HEK293 (cell line): Measurements from ENCODE around the gene CSNK1G2.

ENCODE experiments used
- CTCF ChIA-PET: fragments of 350-600 bp; formaldehyde crosslinking; extraction: SDS; loops from one replicate; lab custom pipeline; 2021; ENCODE audit warnings: antibody characterized with exemption; lab: Yijun Ruan, JAX
- POLR2A ChIA-PET: fragments of 300-600 bp; formaldehyde crosslinking; extraction: SDS; loops from one replicate; lab custom pipeline; 2020; ENCODE audit warnings: antibody characterized with exemption, inconsistent platforms; lab: Yijun Ruan, JAX
- H3K27ac ChIP-seq: fragments of 200-500 bp; sonication (Bioruptor generic); 2 replicates; pipeline ENCODE4 v1.5.1; 2014; ENCODE audit warnings: low read depth, low read length, control low read depth, inconsistent platforms; ENCODE audit errors: extremely low read depth
- H3K36me3 ChIP-seq, 2 experiments: fragments of 200-500 bp in 1 of 2; sonication (Bioruptor generic) in 1 of 2; 1 replicate in 1 of 2; 2 replicates in 1 of 2; pipeline ENCODE4 v1.5.1; 2014 to 2017; ENCODE audit warnings: inconsistent platforms in 2 of 2, low read length in 2 of 2; ENCODE audit not compliant: control insufficient read depth in 2 of 2, insufficient read depth in 1 of 2
- H3K4me1 ChIP-seq: fragments of 200-500 bp; sonication (Bioruptor generic); 2 replicates; pipeline ENCODE4 v1.5.1; 2014; ENCODE audit warnings: mild to moderate bottlenecking, low read length, inconsistent platforms; ENCODE audit not compliant: control insufficient read depth, insufficient read depth
- H3K4me3 ChIP-seq: 2 replicates; pipeline ENCODE4 v1.5.1; 2011; ENCODE audit warnings: low read depth, mild to moderate bottlenecking, control low read depth, low read length, moderate library complexity
- H3K9me3 ChIP-seq: fragments of 200-500 bp; sonication (Bioruptor generic); 2 replicates; pipeline ENCODE4 v1.5.1; 2014; ENCODE audit warnings: low read depth, low read length, inconsistent platforms; ENCODE audit not compliant: control insufficient read depth, insufficient read depth
- EGR2 ChIP-seq: fragments of 450-650 bp; formaldehyde crosslinking; IDR thresholded peaks from 2 replicates; pipeline ENCODE4 v1.5.1; 2016; ENCODE audit warnings: low read depth, missing biosample characterization, missing genetic modification characterization
- GLI4 ChIP-seq: fragments of 450-650 bp; formaldehyde crosslinking; IDR thresholded peaks from 2 replicates; pipeline ENCODE4 v1.5.1; 2016; ENCODE audit warnings: missing biosample characterization, missing genetic modification characterization
- GLIS2 ChIP-seq: fragments of 450-650 bp; formaldehyde crosslinking; IDR thresholded peaks from 2 replicates; pipeline ENCODE4 v1.5.1; 2016; ENCODE audit warnings: missing biosample characterization, missing genetic modification characterization
- KLF1 ChIP-seq: fragments of 450-650 bp; formaldehyde crosslinking; IDR thresholded peaks from 2 replicates; pipeline ENCODE4 v1.5.1; 2016; ENCODE audit warnings: missing biosample characterization, missing genetic modification characterization
- KLF10 ChIP-seq: fragments of 450-650 bp; IDR thresholded peaks from 2 replicates; pipeline ENCODE4 v1.5.1; 2018; ENCODE audit warnings: missing biosample characterization, mild to moderate bottlenecking, missing genetic modification characterization
- KLF17 ChIP-seq: fragments of 450-650 bp; formaldehyde crosslinking; IDR thresholded peaks from 2 replicates; pipeline ENCODE4 v1.5.1; 2016; ENCODE audit warnings: missing biosample characterization, missing genetic modification characterization
- KLF8 ChIP-seq: fragments of 450-650 bp; formaldehyde crosslinking; IDR thresholded peaks from 2 replicates; pipeline ENCODE4 v1.5.1; 2016; ENCODE audit warnings: missing biosample characterization, missing genetic modification characterization
- KLF9 ChIP-seq: fragments of 450-650 bp; formaldehyde crosslinking; IDR thresholded peaks from 2 replicates; pipeline ENCODE4 v1.5.1; 2016; ENCODE audit warnings: missing biosample characterization, missing genetic modification characterization, low read depth
- PBX3 ChIP-seq: sonication (generic); formaldehyde crosslinking; IDR thresholded peaks from 2 replicates; pipeline ENCODE4 v1.8.1; 2022; ENCODE audit warnings: mild to moderate bottlenecking, moderate library complexity, missing genetic modification reagents
- SP7 ChIP-seq: fragments of 450-650 bp; formaldehyde crosslinking; IDR thresholded peaks from 2 replicates; pipeline ENCODE4 v1.5.1; 2016; ENCODE audit warnings: missing biosample characterization, missing genetic modification characterization
- WT1 ChIP-seq: fragments of 450-650 bp; formaldehyde crosslinking; IDR thresholded peaks from 2 replicates; pipeline ENCODE4 v1.5.1; 2016; ENCODE audit warnings: missing biosample characterization, missing genetic modification characterization
- ZFHX2 ChIP-seq: fragments of 450-650 bp; formaldehyde crosslinking; conservative IDR thresholded peaks from 2 replicates; pipeline ENCODE4 v1.5.1; 2016; ENCODE audit warnings: missing biosample characterization, missing genetic modification characterization
- ZIC2 ChIP-seq: fragments of 450-650 bp; formaldehyde crosslinking; IDR thresholded peaks from 2 replicates; pipeline ENCODE4 v1.5.1; 2016; ENCODE audit warnings: missing biosample characterization, missing genetic modification characterization
- ZNF112 ChIP-seq: fragments of 450-650 bp; formaldehyde crosslinking; IDR thresholded peaks from 2 replicates; pipeline ENCODE4 v1.5.0; 2017; ENCODE audit warnings: missing biosample characterization, missing genetic modification characterization
- ZNF138 ChIP-seq: fragments of 450-650 bp; formaldehyde crosslinking; IDR thresholded peaks from 2 replicates; pipeline ENCODE4 v1.5.1; 2016; ENCODE audit warnings: missing biosample characterization, missing genetic modification characterization, borderline replicate concordance
- ZNF223 ChIP-seq: fragments of 450-650 bp; formaldehyde crosslinking; IDR thresholded peaks from 2 replicates; pipeline ENCODE4 v1.5.1; 2016; ENCODE audit warnings: missing biosample characterization, missing genetic modification characterization
- ZNF488 ChIP-seq: fragments of 450-650 bp; formaldehyde crosslinking; IDR thresholded peaks from 2 replicates; pipeline ENCODE4 v1.5.1; 2016; ENCODE audit warnings: missing biosample characterization, missing genetic modification characterization
- ZNF501 ChIP-seq: fragments of 450-650 bp; formaldehyde crosslinking; IDR thresholded peaks from 2 replicates; pipeline ENCODE4 v1.5.1; 2016; ENCODE audit warnings: missing biosample characterization, missing genetic modification characterization
- ZNF560 ChIP-seq: fragments of 450-650 bp; formaldehyde crosslinking; IDR thresholded peaks from 2 replicates; pipeline ENCODE4 v1.5.1; 2017; ENCODE audit warnings: missing biosample characterization, missing genetic modification characterization, borderline replicate concordance
- ZNF600 ChIP-seq: fragments of 450-650 bp; formaldehyde crosslinking; IDR thresholded peaks from 2 replicates; pipeline ENCODE4 v1.5.1; 2016; ENCODE audit warnings: missing biosample characterization, missing genetic modification characterization
- ZNF629 ChIP-seq: fragments of 450-650 bp; formaldehyde crosslinking; IDR thresholded peaks from 2 replicates; pipeline ENCODE4 v1.5.1; 2017; ENCODE audit warnings: missing biosample characterization, missing genetic modification characterization
- ZNF654 ChIP-seq: fragments of 450-650 bp; formaldehyde crosslinking; IDR thresholded peaks from 2 replicates; pipeline ENCODE4 v1.5.1; 2016; ENCODE audit warnings: low read depth, missing biosample characterization, missing genetic modification characterization
- ZNF660 ChIP-seq: fragments of 450-650 bp; IDR thresholded peaks from 2 replicates; pipeline ENCODE4 v1.5.1; 2018; ENCODE audit warnings: missing biosample characterization, mild to moderate bottlenecking, missing genetic modification characterization
- ZNF768 ChIP-seq: fragments of 450-650 bp; formaldehyde crosslinking; IDR thresholded peaks from 2 replicates; pipeline ENCODE4 v1.5.1; 2018; ENCODE audit warnings: missing biosample characterization, mild to moderate bottlenecking, missing genetic modification characterization
- ZNF791 ChIP-seq: fragments of 450-650 bp; formaldehyde crosslinking; IDR thresholded peaks from 2 replicates; pipeline ENCODE4 v1.5.1; 2016; ENCODE audit warnings: missing biosample characterization, missing genetic modification characterization
- ZXDB ChIP-seq: fragments of 450-650 bp; formaldehyde crosslinking; IDR thresholded peaks from 2 replicates; pipeline ENCODE4 v1.5.1; 2016; ENCODE audit warnings: missing biosample characterization, missing genetic modification characterization
- TF ChIP-seq, protein P1 (sequence below): fragments of 450-650 bp; formaldehyde crosslinking; IDR thresholded peaks from 2 replicates; pipeline ENCODE4 v1.5.1; 2016; ENCODE audit warnings: missing biosample characterization, missing genetic modification characterization
- TF ChIP-seq, protein P2 (sequence below): fragments of 450-650 bp; formaldehyde crosslinking; IDR thresholded peaks from 2 replicates; pipeline ENCODE4 v1.5.1; 2017; ENCODE audit warnings: missing biosample characterization, missing genetic modification characterization

Gene CSNK1G2

GRCh38 chr19:1954532-1954933 lies 13.6 kb downstream of the CSNK1G2 start (continued):
- TF ChIP-seq ZNF560 (tag by site-specific recombination) (no peak), ZNF629 (tag by site-specific recombination) (peak; percentile 68), ZNF660 (no peak), ZXDB (tag by site-specific recombination) (peak; percentile 43; the same call in 1 of the 2 replicates)

DNA sequence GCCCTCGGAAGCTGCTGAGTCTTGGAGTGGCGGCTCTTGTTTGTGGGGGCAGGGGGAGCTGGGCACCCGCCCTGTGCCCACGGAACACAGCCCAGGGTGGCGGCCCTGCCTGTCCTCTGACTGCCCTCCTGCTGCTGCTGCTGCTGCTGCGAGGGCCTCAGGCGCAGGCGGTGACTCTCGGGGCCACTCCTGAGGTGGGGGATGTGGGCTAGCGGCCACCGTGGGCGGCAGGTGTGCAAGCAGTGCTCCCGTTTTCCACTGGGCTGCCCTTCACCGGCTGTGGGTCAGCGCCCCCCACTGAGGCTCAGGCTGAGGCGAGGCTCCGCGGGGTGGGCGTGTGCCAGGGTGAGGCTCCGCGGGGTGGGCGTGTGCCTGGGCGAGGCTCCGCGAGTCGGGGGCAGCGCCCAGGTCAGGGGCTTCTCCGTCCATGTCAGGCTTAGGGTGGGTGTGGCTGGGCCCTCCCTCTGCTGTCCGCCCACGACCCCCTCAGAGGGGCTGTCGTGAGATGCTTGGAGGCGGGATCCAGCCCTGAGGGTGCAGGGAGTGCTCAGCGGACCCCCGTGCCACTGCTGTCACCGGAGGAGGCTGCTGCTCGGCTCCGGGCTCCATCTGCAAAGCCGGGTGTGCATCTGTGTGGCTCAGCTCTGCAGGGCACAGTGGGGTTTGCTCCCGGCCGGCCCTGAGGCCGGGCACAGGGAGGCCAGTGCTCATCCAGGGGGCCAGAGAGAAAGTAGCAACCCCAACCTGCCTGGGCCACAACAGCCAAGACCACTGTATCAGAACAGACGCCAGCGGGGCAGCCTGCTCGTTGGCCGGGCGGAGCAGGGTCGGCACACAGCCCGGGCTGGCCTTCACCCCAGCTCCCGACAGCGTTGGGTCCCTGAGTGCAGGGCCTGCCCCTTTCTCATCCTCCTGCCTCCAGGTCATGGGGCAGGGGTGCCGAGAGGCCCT lies 14.5 kb downstream of the CSNK1G2 start:
- TF ChIP-seq KLF17, result peak; percentile 80; the same call in 1 of the 2 replicates
- 0 out of 2 replicates have a peak, but pooled peaks have one; percentile 32 for TF ChIP-seq KLF10 (tag by site-specific recombination)
- TF ChIP-seq, protein P1, sequence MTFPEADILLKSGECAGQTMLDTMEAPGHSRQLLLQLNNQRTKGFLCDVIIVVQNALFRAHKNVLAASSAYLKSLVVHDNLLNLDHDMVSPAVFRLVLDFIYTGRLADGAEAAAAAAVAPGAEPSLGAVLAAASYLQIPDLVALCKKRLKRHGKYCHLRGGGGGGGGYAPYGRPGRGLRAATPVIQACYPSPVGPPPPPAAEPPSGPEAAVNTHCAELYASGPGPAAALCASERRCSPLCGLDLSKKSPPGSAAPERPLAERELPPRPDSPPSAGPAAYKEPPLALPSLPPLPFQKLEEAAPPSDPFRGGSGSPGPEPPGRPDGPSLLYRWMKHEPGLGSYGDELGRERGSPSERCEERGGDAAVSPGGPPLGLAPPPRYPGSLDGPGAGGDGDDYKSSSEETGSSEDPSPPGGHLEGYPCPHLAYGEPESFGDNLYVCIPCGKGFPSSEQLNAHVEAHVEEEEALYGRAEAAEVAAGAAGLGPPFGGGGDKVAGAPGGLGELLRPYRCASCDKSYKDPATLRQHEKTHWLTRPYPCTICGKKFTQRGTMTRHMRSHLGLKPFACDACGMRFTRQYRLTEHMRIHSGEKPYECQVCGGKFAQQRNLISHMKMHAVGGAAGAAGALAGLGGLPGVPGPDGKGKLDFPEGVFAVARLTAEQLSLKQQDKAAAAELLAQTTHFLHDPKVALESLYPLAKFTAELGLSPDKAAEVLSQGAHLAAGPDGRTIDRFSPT (tag by site-specific recombination), result 0 out of 2 replicates have a peak, but pooled peaks have one; percentile 9
- 0 out of 2 replicates have a peak, but pooled peaks have one; percentile 27 for TF ChIP-seq SP7 (tag by site-specific recombination)
- TF ChIP-seq GLIS2, result 0 out of 2 replicates have a peak, but pooled peaks have one; percentile 8
- peak; percentile 95 for TF ChIP-seq ZFHX2 (tag by site-specific recombination)
- TF ChIP-seq KLF8 (tag by site-specific recombination), result peak; percentile 89
- TF ChIP-seq WT1 (tag by site-specific recombination), result no peak
- TF ChIP-seq KLF9 (tag by site-specific recombination), result peak; percentile 62; the same call in 1 of the 2 replicates
- peak; percentile 92 for TF ChIP-seq EGR2 (tag by site-specific recombination)
- TF ChIP-seq ZNF223 (tag by site-specific recombination), result no peak
- TF ChIP-seq KLF1 (tag by site-specific recombination), result peak; percentile 100
- TF ChIP-seq ZNF112 (tag by site-specific recombination), result no peak
- TF ChIP-seq ZIC2 (tag by site-specific recombination), result peak; percentile 55
- TF ChIP-seq GLI4 (tag by site-specific recombination), result no peak
- no peaks in the 10 kb centered on the region for H3K4me1 ChIP-seq
- H3K27ac ChIP-seq, result no peak overlapping the region
- no peak overlapping the region for H3K4me3 ChIP-seq
- peaks cover 0 to 21% of the 10 kb centered on the region in 2 experiments; a peak in 2 of 3 replicates for H3K36me3 ChIP-seq
- ChIA-PET CTCF (no interaction called here), POLR2A (no interaction called here)
- no peaks in the 10 kb centered on the region for H3K9me3 ChIP-seq

DNA sequence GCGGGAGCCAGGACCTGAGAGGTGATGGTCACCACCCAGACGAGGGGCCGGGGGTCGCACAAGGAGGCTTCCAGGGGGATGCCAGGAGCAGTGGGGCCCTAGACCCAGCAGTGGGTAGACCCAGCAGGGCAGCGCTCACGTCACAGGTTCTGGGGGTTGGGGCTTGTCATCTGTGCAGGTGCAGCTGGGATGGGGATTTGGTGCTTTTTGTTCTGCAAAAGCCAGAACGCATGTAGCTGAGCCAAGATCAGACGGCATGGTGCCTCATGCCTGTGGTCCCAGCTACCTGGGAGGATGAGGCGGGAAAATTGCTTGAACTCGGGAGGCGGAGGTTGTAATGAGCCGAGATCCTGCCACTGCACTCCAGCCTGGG lies 15.1 kb downstream of the CSNK1G2 start:
- ChIA-PET POLR2A (no interaction called here), CTCF (no interaction called here)
- H3K9me3 ChIP-seq, result no peaks in the 10 kb centered on the region
- no peaks in the 10 kb centered on the region for H3K4me1 ChIP-seq
- H3K36me3 ChIP-seq, result peaks cover 0 to 18% of the 10 kb centered on the region in 2 experiments; a peak in 2 of 3 replicates
- H3K4me3 ChIP-seq, result no peak overlapping the region
- no peak overlapping the region for H3K27ac ChIP-seq
- TF ChIP-seq ZNF654 (tag by site-specific recombination) (no peak), ZNF768 (tag by site-specific recombination) (no peak), ZNF501 (tag by site-specific recombination) (no peak), ZNF138 (tag by site-specific recombination) (no peak), ZNF600 (tag by site-specific recombination) (peak; percentile 97), ZNF488 (tag by site-specific recombination) (no peak), ZNF791 (tag by site-specific recombination) (no peak), PBX3 (no peak)
- TF ChIP-seq, protein P2, sequence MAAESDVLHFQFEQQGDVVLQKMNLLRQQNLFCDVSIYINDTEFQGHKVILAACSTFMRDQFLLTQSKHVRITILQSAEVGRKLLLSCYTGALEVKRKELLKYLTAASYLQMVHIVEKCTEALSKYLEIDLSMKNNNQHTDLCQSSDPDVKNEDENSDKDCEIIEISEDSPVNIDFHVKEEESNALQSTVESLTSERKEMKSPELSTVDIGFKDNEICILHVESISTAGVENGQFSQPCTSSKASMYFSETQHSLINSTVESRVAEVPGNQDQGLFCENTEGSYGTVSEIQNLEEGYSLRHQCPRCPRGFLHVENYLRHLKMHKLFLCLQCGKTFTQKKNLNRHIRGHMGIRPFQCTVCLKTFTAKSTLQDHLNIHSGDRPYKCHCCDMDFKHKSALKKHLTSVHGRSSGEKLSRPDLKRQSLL (tag by site-specific recombination), result 0 out of 2 replicates have a peak, but pooled peaks have one; percentile 39
